Natural killer cell (primary cell): Measurements from ENCODE around the gene LENG9. TPM values are rescaled to one million over a fixed set of nuclear protein-coding genes. Genes with fewer than 3 reads are reported as not detected.

Experiments
- ATAC-seq, 3 donors: fragments of 150-1000 bp in 2 of 3; fragments of 200-7000 bp in 1 of 3; cut with Tn5 transposase; 1 replicate in 1 of 3; 2 replicates in 2 of 3; pipeline ENCODE4 v1.10.0; 2021; ENCODE audit warnings: mild to moderate bottlenecking in 2 of 3, moderate library complexity in 2 of 3
- DNase-seq, 2 donors: peaks; one replicate each; pipeline versions ENCODE4 v3.0.0 to v3.0.0-alpha.2; 2013 to 2021; ENCODE audit warnings: mixed read lengths in 1 of 2
- H3K27ac ChIP-seq: one replicate; pipeline ENCODE4 v1.5.1; 2013; ENCODE audit warnings: mild to moderate bottlenecking, low read length
- H3K27me3 ChIP-seq: one replicate; pipeline ENCODE4 v1.6.1; 2013; ENCODE audit warnings: low read length; ENCODE audit not compliant: control insufficient read depth, insufficient read depth
- H3K36me3 ChIP-seq: one replicate; pipeline ENCODE4 v1.6.1; 2013; ENCODE audit warnings: low read length; ENCODE audit not compliant: control insufficient read depth, insufficient read depth
- H3K4me1 ChIP-seq: one replicate; pipeline ENCODE4 v1.6.1; 2013; ENCODE audit warnings: low read length; ENCODE audit not compliant: control insufficient read depth, insufficient read depth
- H3K4me3 ChIP-seq: one replicate; pipeline ENCODE4 v1.5.1; 2013; ENCODE audit warnings: low read length
- H3K9me3 ChIP-seq: one replicate; pipeline ENCODE4 v1.6.1; 2013; ENCODE audit warnings: low read length; ENCODE audit not compliant: control insufficient read depth, insufficient read depth
- H3K27ac Mint-ChIP-seq, 2 donors: one replicate each; pipeline ENCODE4 v1.8.0; 2022; ENCODE audit warnings: mild to moderate bottlenecking in 2 of 2, mixed read lengths in 2 of 2, moderate library complexity in 1 of 2
- H3K27me3 Mint-ChIP-seq, 2 donors: one replicate each; pipeline ENCODE4 v1.8.0; 2022; ENCODE audit warnings: low read depth in 2 of 2, mixed read lengths in 2 of 2
- H3K36me3 Mint-ChIP-seq: one replicate; pipeline ENCODE4 v1.8.0; 2022; ENCODE audit warnings: mixed read lengths
- H3K4me1 Mint-ChIP-seq, 2 donors: one replicate each; pipeline ENCODE4 v1.8.0; 2022; ENCODE audit warnings: mixed read lengths in 2 of 2
- H3K4me3 Mint-ChIP-seq: one replicate; pipeline ENCODE4 v1.8.0; 2022; ENCODE audit warnings: mild to moderate bottlenecking, moderate library complexity, mixed read lengths
- H3K9me3 Mint-ChIP-seq, 2 donors: one replicate each; pipeline ENCODE4 v1.8.0; 2022; ENCODE audit warnings: mixed read lengths in 2 of 2
- WGBS: methylation state at CpG from one replicate; pipeline ENCODE4 v1.1.7; 2013; ENCODE audit warnings: missing lambda C conversion rate; ENCODE audit not compliant: insufficient coverage; 5-methylcytosine and 5-hydroxymethylcytosine counted together
- intact Hi-C: fragments of 100-400 bp; cut with micrococcal nuclease; formaldehyde crosslinking; loops from one replicate; pipeline ENCODE4 v1.14.2; 2022
- total RNA-seq, 4 donors: library from RNA; stranded (reverse); fragments of 120-200 nt in 1 of 4; gene quantifications; one replicate each; pipeline versions ENCODE4 v1.2.3 to v1.2.4, GENCODE V29; 2013 to 2022
- TF ChIP-seq, protein P1 (sequence below): fragments of 200-600 bp; IDR thresholded peaks from one replicate; pipeline ENCODE4 v1.8.0; 2022; ENCODE audit warnings: antibody characterized with exemption

The LENG9 gene
- total RNA-seq, 3 donors from 2014 or later (not counting 1 experiment from before 2014, with no cell fraction given): 3.2 to 5.6 (median 4.3) TPM

DNA sequence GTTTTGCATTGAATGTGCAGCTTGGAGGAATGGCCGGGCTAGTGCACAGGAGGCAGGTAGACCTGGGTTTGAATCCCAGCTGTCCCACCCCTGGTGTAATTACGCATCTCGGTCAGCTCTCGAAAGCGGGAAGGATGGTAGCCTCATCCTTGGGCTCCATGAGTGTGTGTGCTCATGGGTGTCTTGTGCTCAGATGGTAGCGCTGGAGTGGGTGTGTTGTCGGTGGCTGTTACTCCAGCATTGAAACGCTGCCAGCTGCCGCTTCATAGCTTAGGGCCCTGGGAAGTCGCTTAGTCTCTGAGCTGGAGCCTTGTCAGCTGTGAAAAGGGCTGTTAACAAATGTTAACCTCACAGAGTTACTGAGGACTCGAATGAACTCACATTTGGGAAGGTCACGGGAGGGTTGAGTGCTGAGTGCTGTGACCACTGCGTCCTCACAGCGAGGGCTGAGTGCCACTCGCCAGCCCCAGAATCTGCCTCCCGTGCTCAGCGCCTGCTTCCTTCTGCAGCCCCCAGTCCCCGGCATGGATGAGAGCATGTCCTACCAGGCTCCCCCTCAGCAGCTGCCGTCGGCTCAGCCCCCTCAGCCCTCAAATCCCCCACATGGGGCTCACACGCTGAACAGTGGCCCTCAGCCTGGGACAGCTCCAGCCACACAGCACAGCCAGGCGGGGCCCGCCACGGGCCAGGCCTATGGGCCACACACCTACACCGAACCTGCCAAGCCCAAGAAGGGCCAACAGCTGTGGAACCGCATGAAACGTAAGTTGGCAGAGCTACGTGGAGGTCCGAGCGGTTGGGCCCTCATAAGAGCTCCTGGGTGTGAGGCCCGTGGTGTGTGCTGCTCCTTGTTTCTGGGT, 9.4 kb downstream of the LENG9 start:
- Histone ChIP-seq H3K9me3 (no peaks in the 10 kb centered on the region), H3K4me1 (peaks cover 25% of the 10 kb centered on the region), H3K36me3 (peaks cover 77% of the 10 kb centered on the region), H3K27ac (no peak overlapping the region), H3K27me3 (no peaks in the 10 kb centered on the region), H3K4me3 (no peak overlapping the region)
- H3K27me3 Mint-ChIP-seq: no peaks in the 10 kb centered on the region
- H3K4me3 Mint-ChIP-seq: no peak overlapping the region
- 97% methylated on average over 31 of the region's 31 CpGs for WGBS
- TF ChIP-seq, protein P1, sequence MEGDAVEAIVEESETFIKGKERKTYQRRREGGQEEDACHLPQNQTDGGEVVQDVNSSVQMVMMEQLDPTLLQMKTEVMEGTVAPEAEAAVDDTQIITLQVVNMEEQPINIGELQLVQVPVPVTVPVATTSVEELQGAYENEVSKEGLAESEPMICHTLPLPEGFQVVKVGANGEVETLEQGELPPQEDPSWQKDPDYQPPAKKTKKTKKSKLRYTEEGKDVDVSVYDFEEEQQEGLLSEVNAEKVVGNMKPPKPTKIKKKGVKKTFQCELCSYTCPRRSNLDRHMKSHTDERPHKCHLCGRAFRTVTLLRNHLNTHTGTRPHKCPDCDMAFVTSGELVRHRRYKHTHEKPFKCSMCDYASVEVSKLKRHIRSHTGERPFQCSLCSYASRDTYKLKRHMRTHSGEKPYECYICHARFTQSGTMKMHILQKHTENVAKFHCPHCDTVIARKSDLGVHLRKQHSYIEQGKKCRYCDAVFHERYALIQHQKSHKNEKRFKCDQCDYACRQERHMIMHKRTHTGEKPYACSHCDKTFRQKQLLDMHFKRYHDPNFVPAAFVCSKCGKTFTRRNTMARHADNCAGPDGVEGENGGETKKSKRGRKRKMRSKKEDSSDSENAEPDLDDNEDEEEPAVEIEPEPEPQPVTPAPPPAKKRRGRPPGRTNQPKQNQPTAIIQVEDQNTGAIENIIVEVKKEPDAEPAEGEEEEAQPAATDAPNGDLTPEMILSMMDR: no peak
- no peak overlapping the region for H3K27ac Mint-ChIP-seq
- ATAC-seq (no peak), DNase-seq (no peak)
- intact Hi-C loops: no loop called here
- no peaks in the 10 kb centered on the region for H3K9me3 Mint-ChIP-seq
- H3K36me3 Mint-ChIP-seq: no peaks in the 10 kb centered on the region
- peaks cover 36 to 49% of the 10 kb centered on the region in 2 donors for H3K4me1 Mint-ChIP-seq

DNA sequence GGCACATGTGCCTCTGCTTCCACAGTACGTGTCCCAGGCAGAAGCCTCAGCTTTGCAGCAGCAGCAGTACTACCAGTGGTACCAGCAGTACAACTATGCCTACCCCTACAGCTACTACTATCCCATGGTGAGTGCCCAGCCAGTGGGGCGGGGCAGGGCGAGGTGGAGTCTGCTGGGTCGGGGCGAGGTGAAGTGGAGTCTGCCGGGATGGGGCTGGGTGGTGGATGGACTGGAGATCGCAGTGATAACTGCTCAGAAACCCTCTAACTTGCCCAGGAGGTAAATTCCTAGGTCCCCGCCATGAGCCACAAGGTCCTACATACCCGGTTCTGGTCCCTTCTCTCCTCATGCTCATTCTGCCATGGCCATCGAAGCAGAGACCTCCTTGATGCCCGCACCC, 11.0 kb downstream of the LENG9 start:
- H3K4me3 ChIP-seq: no peak overlapping the region
- Mint-ChIP-seq H3K4me3 (no peak overlapping the region), H3K4me1 (peaks cover 39 to 53% of the 10 kb centered on the region in 2 donors), H3K27me3 (no peaks in the 10 kb centered on the region), H3K27ac (no peak overlapping the region), H3K36me3 (no peaks in the 10 kb centered on the region), H3K9me3 (no peaks in the 10 kb centered on the region)
- no peak overlapping the region for H3K27ac ChIP-seq
- ATAC-seq (no peak), DNase-seq (no peak)
- H3K4me1 ChIP-seq: peaks cover 33% of the 10 kb centered on the region
- peaks cover 62% of the 10 kb centered on the region for H3K36me3 ChIP-seq
- TF ChIP-seq, protein P1: no peak
- WGBS: 97% methylated on average over 10 of the region's 11 CpGs
- intact Hi-C loops: no loop called here
- H3K9me3 ChIP-seq: no peaks in the 10 kb centered on the region
- H3K27me3 ChIP-seq: no peaks in the 10 kb centered on the region

GRCh38 chr19:54451997-54452396, 11.6 kb downstream of the LENG9 start:
- no peak overlapping the region for H3K4me3 ChIP-seq
- no peaks in the 10 kb centered on the region for H3K27me3 Mint-ChIP-seq
- no peaks in the 10 kb centered on the region for H3K36me3 Mint-ChIP-seq
- DNase-seq: no peak
- H3K4me3 Mint-ChIP-seq: no peak overlapping the region
- no peaks in the 10 kb centered on the region for H3K9me3 Mint-ChIP-seq
- H3K27me3 ChIP-seq: no peaks in the 10 kb centered on the region
- no peaks in the 10 kb centered on the region for H3K9me3 ChIP-seq
- intact Hi-C loops: no loop called here
- peaks cover 57% of the 10 kb centered on the region for H3K36me3 ChIP-seq
- no peak overlapping the region for H3K27ac ChIP-seq
- H3K4me1 ChIP-seq: peaks cover 36% of the 10 kb centered on the region
- H3K4me1 Mint-ChIP-seq: peaks cover 43 to 59% of the 10 kb centered on the region in 2 donors
- H3K27ac Mint-ChIP-seq: peak overlapping the region; percentile 100
- no peak for ATAC-seq
- TF ChIP-seq, protein P1: no peak
- WGBS: 97% methylated on average over 11 of the region's 11 CpGs
